Uterine smooth muscle cell (primary cell): ENCODE results near the gene NPL. TPM values are rescaled to one million over a fixed set of nuclear protein-coding genes. Genes with fewer than 3 reads are reported as not detected.

Experiments
- total RNA-seq: library from RNA; depleted of rRNA; stranded (reverse); fragments of >200 nt; gene quantifications from 2 replicates; pipeline ENCODE4 v1.2.3, GENCODE V29; 2014

Gene NPL
- total RNA-seq, result 2.0 and 2.1 TPM in 2 replicates

GRCh38 chr1:182789138-182790076 is at the start of gene NPL:
Gene NPL, plus strand, starts transcription at chr1:182789773. Its CDS starts 4,599 bp downstream, at chr1:182794372.

DNA sequence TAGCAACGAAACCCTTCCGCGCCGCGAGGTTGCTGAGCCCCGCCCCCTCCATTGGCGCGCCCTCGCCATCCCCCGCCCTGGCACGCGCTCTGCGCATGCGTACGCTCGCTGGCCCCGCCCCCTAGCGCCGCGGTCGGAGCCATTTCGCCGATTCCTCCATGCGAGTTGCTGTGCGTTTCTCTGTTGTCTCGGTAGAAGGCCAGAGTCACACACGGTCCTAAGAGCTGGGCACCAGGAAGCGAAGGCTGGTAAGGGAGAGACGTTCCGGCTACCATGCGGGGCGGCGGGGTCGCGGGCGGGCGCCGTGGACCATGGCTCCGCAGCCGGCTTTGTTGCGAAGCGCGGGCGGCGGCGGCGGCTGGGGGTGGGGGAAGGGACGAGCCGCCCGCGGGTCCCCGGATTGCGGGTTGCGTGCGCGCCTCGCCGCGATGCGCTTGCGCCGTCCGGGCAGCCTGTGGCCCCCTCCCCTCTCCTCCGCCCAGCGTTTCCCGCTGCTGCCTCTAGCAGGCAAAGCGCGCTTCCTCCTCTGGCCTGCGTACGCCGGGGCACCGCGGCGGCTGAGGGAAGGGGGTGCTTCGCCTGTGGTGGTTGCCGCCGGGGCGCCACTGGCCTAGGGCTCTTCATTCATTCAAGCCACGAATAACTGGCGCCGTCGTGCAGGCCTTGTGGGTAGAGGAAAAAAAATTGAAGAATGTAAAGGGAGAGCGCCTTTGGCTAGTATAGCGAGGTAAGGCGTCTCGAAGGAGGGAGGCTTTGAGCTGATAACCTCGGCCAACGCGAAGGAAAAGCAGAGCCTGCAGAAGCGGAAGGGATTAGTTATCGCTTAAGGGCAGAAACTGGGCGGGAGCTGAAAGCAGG is 49.9 kb downstream of the NPL start, which contains the start of gene DHX9:
DHX9 (plus strand) TSS at position 139 of the 858 bp plus-strand sequence. CDS start 3,220 bp downstream, outside the sequence.

Other genes with a start within 250 kb of the NPL start
- 6.6 and 9.9 TPM in 2 replicates for gene RNASEL, start 200.5 kb upstream of the NPL start, total RNA-seq
- 0.22 and 1.00 TPM in 2 replicates for gene RGS16, start 185.4 kb upstream of the NPL start, total RNA-seq
- gene RGS8, start 105.2 kb upstream of the NPL start, total RNA-seq, result under 0.01 TPM in 1 of 2 replicates, not detected in the other
- 148 and 260 TPM in 2 replicates for gene DHX9, start 49.6 kb downstream of the NPL start, total RNA-seq
- 0.11 TPM in 1 of 2 replicates, not detected in the other for gene SHCBP1L, start 163.4 kb downstream of the NPL start, total RNA-seq
- 338 and 595 TPM in 2 replicates for gene LAMC1, start 233.6 kb downstream of the NPL start, total RNA-seq